GM21717 (cell line): ENCODE measurements around the gene COL5A1.

Experiments used
- ATAC-seq: cut with Tn5 transposase; IDR thresholded peaks from one replicate; pipeline ENCODE4 v1.9.1; 2021; ENCODE audit warnings: mild to moderate bottlenecking, moderate library complexity; ENCODE audit not compliant: unreplicated experiment

The COL5A1 gene

DNA sequence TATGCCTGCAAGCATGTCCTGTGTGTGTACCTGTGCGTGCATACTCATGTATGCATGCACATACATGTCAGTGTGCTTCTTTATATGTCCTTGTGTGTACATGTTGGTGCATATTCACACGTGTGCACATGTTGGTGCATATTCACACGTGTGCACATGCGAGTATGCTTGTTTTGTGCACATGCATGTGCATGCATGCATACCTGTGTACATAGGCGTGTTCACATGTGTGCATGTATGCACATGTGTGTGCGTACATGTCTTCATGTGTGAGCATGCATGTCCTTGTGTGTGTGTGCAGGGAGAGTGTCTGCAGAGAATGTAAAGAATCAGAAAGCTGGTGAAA, 166.8 kb downstream of the COL5A1 start:
- ATAC-seq, result no peak

DNA sequence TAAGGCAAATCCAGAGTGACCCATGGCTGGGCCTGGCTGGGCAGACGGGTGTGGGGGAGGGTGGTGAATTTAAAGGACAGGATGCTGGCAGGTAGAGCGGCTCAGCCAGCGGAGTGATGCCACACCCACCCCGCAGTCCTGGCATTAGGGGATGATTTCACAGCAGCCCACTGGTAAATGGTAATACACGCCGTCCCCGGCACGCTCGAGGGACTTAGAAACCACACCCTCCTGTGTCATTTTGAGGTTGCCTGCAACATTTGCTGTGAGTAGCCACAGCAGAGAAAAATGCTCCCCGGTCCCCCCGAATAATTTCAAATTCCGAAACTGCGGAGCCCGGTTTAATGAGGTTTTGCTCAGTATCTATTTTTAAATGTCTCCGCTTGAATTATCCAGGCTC, 167.7 kb downstream of the COL5A1 start:
- no peak for ATAC-seq

DNA sequence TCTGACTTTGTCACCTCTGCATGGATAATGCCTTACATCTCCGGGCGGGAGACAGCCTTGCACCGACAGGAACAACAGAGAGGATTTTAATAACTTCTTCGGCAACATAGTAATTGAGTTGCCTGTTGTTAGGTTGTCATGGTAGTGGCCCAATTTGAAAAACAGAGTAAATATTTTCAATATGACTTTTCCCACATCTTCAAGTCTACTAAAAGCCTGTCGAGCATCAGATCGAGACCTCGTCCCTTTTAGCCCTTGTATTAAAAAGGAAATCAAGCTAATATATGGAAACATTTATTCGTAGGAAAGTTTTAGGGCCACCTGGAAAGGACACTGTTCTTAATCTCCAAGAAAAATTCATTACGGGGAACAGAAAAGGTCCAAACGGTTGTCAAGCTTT, 168.2 kb downstream of the COL5A1 start:
- ATAC-seq, result no peak

DNA sequence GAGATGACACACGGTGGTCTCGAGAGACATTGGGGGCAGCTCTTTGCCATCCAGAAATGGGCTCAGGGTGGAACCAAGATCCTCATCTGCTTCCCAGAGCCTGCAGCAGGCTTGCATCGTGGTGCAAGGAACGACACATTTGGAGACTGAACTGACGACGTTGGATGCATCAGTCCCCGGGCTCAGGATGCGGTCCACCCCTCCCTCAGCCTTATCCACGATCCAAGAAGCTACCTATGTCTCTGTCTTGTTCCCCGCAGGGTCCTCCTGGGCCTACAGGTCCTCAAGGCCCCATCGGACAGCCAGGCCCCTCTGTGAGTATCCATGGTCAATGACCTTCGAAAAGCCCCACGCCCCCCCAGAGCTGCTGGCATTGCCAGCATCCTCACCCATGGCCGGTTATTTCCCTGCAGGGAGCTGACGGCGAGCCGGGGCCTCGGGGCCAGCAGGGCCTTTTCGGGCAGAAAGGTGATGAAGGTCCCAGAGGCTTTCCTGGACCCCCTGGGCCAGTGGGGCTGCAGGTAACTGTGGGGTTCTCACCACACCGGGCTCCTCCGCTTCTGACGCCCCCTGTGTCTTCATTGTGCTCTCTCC, 169.6 kb downstream of the COL5A1 start:
- ATAC-seq, result no peak

DNA sequence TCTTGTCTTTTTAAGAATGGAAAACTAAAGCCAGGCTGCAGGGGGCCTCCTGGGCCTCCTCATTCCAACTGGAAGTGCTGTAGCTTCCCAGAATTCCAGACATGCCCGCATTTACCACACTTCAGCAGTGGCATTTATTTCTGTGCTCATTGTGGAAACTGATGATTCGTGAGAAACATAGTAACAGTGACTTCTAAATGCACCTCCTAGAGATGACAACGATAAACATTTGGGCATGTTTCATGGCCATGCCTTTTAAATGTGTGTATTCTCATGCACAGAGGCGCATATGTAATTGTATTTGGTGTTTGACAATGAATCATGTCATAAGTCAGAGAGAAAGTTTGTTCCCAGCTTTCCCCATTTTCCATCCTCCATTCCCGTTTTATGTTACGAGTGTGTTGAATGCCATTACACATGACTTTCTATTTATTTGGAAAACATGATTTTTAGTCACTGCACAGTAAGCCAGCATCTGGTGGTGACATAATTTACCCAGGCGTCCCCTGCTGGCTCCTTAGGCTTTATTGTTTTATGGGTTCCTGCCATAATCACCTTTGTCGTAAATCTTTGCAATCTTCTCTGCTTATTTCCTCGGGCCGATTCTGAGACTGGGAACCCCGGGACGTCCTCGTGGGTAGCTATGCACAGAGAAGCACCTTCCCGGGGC, 170.2 kb downstream of the COL5A1 start:
- no peak for ATAC-seq

DNA sequence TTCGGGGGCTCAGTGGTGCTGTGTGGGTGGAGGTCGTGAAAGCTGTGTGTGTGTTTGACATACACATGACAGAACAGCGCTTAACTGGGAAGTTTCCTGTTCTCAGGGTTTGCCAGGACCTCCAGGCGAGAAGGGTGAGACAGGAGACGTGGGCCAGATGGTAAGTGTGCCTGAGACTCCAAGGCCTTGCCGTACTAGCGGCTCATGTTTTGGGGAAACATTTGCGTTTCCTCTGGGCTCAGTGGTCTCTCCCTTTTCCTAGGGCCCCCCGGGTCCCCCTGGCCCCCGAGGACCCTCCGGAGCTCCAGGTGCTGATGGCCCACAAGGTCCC, 170.7 kb downstream of the COL5A1 start:
- no peak for ATAC-seq

DNA sequence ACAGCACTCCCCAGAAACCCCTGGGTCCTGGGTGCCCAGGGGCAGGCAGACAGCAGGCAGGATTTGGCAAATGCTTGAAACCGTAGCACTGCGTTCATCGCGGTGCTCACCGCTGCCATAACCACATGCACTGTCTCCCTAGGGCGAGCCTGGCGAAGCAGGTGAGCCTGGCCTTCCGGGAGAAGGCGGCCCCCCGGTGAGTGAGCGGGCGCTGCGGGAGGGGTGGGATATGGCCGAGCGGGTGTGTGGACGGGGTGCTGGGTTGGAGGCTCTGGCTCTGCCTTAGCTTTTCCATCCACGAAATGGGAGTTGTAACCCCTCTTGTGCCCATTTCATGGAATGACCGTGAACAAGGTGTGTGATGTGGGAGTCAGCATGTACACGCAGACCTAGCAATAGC, 172.2 kb downstream of the COL5A1 start:
- no peak for ATAC-seq

DNA sequence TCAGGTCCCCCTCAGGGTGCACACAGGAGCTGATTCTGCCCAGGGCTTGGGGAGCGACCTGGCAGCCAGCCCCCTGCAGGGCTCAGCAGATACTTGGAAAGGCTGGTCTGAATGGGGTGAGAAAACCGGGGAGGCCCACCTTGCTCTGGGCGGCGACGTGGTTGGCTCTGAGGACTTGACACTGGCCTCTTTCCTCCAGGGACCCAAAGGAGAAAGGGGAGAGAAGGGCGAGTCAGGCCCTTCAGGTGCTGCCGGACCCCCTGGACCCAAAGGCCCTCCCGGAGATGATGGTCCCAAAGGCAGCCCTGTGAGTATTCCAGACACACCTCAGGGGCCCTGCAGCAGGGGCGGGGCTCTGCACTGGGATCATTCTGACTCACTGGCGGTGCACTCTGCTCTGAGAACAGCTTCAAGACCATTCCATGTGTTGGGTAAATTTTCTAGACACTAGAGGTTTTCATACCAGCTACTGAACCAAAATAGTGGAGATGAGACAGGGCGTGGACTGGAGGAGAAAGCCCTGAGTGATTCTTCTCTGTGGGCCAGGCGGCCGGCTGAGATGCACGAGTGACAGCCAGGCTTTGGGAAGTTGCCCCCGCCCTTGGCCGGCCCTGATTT, 173.1 kb downstream of the COL5A1 start:
- ATAC-seq, result no peak

DNA sequence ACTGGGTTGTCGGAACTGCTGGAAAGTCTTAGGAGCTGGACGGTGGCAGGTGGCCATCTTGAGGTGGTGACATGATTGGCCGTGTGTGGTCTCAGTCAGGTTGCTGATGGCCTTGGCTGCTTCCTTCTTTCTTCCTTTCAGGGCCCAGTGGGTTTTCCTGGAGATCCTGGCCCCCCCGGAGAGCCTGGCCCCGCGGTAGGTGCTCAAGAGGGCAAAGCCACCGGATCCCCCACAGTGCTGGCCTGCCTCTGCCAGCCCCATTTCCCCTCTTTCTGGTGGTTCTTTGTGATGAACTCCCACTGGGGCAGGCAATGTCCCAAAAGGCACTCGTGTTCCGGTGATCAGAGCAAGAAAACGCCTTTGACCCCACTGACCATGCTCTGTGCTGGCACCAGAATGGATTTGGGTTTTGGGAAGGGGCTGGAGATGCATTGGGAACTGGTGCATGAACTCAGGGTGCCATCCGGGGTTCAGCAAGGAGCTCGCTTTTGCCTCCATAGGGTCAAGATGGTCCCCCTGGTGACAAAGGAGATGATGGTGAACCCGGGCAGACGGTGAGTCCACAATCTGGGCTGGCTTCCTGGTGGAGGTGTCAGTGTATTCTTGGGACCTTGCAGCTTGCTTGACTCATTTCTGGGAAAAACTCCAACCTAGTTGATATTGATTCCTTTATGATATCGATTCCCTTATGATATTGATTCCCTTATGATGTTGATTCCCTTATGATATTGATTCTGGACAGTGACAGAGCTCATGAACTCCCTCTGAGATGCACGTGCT, 174.0 kb downstream of the COL5A1 start:
- no peak for ATAC-seq

DNA sequence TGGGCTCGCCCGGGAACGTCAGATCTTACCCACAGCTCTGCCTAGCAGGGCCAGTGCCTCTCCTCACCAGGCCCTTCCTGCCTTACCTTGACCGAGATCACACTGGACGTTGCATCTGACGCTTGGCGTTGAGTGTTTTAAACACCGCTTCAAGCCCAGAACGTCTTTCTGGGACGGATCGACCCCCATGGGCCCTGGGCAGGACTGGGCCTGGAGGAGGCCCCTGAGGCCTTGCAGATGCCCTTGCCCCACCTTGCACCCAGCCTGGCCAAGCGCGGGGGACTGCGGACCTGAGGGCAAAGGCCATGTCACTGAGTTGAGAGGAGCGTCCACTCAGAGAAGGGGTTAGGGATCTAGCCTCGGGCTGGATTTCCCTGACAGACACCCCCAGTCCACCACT, 174.7 kb downstream of the COL5A1 start:
- no peak for ATAC-seq

DNA sequence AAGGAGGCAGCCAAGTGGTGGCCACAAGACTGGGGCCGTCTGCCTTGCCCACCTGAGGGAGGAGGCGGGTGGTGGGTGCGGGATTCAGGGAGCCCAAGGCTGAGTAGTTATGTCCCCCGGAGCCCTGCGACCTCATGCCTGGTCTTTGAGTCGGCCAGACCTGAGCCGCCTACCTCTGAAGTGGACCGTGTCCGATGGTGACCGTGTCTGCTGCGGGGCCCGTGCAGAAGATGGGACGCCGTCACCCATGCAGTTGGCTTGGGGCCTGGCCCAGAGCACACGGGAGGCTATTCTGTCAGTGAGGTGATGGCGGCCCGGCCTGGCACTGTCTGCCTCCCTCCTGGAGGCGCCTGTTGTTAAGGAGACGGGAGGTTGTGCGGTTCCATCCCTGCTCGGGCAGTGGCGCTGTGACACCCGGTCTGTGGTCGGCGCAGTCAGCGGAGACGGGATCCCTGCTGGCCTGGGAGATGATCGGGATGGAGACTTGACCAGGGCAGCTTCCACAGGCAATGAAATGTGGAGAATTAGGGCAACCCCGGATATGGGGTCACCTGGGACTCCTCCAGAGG, 176.5 kb downstream of the COL5A1 start:
- no peak for ATAC-seq

DNA sequence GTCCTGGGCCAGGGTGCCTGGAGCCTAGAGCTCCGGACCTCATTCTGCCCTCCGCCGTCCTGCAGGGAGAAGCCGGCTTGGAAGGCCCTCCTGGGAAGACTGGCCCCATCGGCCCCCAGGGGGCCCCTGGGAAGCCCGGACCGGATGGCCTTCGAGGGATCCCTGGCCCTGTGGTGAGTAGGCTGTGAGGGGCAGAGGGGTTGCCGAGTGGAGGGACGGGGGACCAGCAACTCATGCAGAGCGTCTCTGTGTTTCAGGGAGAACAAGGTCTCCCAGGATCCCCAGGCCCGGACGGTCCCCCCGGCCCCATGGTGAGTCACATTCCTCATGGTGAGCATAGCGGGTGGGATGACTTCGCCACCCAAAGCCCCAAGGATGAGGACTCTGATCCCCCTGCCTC, 177.0 kb downstream of the COL5A1 start:
- ATAC-seq, result no peak

DNA sequence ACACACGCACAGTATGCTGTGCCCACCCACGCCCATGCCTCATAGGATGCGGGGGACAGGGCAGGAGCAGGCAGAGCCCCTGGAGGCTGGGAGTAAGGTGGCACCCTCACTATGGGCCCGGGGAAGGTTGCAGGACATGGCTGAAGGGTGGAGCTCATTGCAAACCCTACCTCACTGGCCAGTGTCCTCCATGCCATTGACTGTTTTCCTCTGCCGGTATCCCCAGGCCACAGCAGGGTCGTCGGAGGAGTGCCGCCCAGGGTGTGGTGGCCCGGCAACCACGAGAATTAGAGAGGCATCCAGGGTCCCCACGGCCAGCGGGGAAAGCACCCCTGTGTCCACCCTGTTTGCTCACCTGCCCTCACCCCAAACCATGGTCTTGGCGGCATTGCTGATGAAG, 179.3 kb downstream of the COL5A1 start:
- no peak for ATAC-seq

DNA sequence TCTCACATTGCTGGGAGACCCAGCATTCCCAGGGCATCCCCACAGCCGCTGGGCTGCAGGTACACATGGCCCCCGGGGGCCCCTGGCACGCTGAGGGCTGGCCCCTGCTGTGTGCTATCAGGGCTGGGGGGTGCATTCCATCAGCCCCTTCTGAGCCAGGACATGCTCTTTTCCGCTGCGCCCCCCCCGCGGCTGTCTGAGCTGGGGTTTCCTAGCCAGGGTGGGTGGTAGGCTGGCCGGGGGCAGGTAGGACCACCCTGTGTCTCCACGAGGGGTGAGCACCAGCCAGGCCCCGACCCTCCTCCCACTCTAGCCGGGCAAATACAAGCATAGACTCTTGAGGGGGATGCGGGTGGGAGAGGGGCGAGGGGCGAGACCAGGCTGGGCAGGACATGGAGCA, 180.9 kb downstream of the COL5A1 start:
- no peak for ATAC-seq

DNA sequence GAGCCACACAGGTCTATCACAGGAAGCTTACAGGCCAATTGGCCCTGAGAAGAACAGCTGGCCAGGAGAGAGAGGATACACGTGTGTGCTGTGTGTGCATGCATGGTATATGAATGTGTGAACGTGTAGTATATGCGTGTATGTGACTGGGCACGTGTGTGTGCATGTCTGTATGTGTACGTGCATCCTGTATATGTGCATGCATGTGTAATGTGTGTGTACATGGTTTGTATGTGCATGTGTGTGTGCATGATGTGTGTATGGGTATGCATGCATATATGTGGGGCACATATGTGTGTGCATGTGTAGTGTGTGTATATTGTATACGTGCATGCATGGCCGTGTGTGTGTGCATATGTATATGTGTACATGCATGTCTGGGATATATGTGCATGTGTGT, 182.0 kb downstream of the COL5A1 start:
- no peak for ATAC-seq

DNA sequence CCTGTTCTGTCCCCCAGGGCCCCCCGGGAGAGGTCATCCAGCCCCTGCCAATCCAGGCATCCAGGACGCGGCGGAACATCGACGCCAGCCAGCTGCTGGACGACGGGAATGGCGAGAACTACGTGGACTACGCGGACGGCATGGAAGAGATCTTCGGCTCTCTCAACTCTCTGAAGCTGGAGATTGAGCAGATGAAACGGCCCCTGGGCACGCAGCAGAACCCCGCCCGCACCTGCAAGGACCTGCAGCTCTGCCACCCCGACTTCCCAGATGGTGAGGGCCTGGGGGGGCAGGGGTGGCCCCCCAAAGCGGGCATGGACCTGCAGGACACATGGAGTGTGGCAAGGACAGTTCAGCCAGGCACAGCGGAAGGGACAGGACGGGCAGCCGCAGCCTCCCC, 183.0 kb downstream of the COL5A1 start:
- ATAC-seq, result no peak

DNA sequence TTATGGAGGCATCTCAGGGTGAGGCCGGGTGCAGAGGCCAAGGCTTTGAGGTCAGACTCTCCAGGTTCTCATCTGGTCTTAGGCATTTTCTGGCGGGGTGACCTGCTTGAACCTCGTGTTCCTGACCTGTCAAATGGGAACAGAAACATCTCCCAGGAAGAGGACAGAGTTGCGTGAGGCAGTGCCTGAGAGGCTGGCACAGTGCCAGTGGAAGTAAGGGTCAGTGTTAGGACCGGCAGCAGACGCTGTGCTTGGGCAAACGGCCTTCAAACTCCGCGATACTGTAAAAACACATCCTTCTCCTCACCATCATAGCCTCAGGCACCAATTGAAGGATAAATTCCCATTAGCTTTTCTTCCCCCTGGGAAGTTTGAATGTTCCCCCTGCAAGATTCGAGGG, 183.4 kb downstream of the COL5A1 start:
- no peak for ATAC-seq

DNA sequence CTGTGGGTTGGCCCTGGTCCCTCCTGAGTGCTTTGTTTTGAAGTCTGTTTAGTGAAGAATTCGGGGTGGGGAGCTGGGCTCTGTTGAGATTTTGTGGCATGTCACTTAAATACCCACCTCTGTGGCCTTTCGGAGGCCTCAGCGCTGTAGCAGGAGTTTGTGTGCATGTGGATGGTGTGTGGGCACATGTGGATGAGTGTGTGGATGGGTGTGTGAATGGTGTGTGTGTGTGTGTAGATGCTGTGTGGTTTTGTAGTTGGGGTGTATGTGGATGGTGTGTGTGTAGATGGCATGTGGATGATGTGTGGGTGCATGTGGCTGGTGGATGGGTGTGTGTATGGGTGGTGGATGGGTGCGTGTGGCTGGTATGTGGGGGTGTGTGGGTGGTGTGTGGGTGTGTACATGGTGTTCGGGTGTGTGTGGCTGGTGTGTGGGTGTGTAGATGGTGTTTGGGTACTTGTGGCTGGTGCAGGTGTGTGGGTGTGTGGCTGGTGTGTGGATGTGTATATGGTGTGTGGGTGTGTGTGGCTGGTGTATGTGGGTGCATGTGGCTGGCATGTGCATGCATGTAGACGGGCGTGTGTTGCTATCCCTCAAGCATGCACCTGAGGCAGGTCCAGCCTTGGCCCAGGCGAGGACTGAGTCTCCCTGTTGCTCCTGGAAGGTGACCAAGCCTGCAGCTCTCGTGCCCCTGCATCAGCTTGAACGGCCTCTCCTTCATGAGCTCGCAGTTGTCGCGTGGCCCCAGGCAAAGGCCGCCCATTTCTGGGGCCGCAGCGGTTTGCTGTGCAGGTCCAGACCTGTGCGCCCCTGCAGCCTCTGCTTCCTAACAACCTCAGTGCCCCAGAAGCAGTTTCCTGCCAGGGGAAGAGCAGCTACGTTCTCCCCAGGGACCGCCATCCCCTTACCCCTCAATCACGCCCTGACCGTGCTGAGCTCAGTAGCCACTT, 185.0 kb downstream of the COL5A1 start:
- ATAC-seq, result no peak

DNA sequence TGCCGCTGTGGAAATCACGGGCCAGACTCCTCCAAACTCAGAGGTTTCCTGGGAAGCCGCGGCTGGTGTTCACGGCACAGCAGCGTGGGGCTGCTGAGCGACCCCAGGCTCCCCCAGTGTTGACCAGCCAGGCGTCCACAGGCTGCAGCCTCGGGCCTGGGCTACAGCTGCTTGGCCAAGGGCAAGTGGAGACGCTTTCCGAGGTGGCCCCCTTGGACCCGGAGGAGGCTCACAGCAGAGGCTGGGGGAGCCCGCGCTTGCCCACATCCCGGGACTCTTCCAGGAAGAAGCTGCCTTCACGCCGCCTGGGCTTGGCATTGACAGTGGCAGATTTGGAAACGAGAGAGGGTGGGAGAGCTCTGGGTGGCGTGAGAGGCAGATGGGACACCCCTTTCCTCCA, 186.0 kb downstream of the COL5A1 start:
- no peak for ATAC-seq

DNA sequence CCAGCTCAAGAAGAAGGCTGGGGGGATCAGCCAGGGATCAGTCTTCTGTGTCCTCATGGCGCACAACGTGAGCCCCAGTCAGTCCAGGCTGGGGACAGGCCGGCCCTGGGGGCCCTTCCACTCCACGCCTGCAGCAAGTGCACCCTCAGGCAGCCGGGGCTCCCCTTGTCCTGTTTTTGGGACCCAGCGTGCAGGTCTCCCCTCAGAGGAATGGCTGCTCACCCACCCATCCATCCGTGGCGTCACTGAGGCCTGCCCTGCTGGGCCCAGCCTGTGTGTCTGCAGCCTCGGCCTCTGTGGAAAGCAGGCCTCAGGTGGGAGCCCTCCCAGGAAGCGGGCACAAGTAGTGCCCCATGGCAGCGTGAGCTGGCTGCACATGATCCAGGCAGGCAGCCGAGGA, 186.4 kb downstream of the COL5A1 start:
- ATAC-seq, result no peak

DNA sequence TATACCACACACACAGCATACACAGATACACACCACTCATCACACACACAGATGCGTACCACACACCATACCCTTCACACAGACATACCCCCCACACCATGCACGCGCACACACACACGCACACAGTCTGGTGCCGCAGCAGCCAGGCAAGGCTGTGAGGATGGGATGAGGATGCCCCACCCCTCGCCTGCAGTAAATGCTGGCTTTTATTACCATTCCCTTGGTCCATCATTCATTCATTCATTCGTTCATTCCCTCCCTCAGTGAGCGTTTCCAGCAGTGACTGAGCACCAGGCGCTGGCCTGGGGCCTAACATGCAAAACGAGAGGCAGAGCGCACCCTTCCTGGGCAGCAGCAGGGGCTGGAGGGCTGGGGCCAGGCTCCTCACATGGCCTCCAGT, 187.3 kb downstream of the COL5A1 start:
- no peak for ATAC-seq
